Ovary (tissue), 9 donors: ENCODE results near the gene ERAP2. TPM values are rescaled to one million over a fixed set of nuclear protein-coding genes. Genes with fewer than 3 reads are reported as not detected.

ENCODE experiments used
- DNase-seq, 5 donors: peaks; one replicate each; pipeline ENCODE4 v3.0.0-alpha.2; 2019 to 2020
- H3K27ac ChIP-seq, 2 donors: fragments of 200-600 bp; one replicate each; pipeline versions ENCODE4 v1.5.1 to v1.8.0; 2019 to 2022
- H3K27me3 ChIP-seq: fragments of 200-600 bp; one replicate; pipeline ENCODE4 v1.8.0; 2022
- H3K36me3 ChIP-seq: fragments of 200-600 bp; sonication (generic); one replicate; pipeline ENCODE4 v1.5.1; 2019
- H3K4me1 ChIP-seq: one replicate; pipeline ENCODE4 v1.8.1; 2013; ENCODE audit warnings: mild to moderate bottlenecking, moderate library complexity; ENCODE audit not compliant: insufficient read depth
- H3K4me3 ChIP-seq: fragments of 200-600 bp; sonication (generic); one replicate; pipeline ENCODE4 v1.5.1; 2017
- H3K9me3 ChIP-seq, 2 donors: fragments of 200-600 bp in 1 of 2; sonication (generic) in 1 of 2; one replicate each; pipeline versions ENCODE4 v1.5.1 to v1.8.1; 2013 to 2019; ENCODE audit warnings: mild to moderate bottlenecking in 1 of 2, moderate library complexity in 1 of 2
- EP300 ChIP-seq: sonication (generic); formaldehyde crosslinking; IDR thresholded peaks from one replicate; pipeline ENCODE4 v1.6.1; 2017; ENCODE audit warnings: antibody characterized with exemption
- POLR2A ChIP-seq: fragments of 450-650 bp; IDR thresholded peaks from one replicate; pipeline ENCODE4 v1.6.1; 2017; ENCODE audit warnings: antibody characterized with exemption, mild to moderate bottlenecking, moderate library complexity
- WGBS, 3 donors: extraction: QIAGEN DNeasy Blood & Tissue Kit in 1 of 3; methylation state at CpG; one replicate each; pipeline versions ENCODE4 v1.1.5 to v1.1.7; 2013 to 2017; 5-methylcytosine and 5-hydroxymethylcytosine counted together
- intact Hi-C, 4 donors: fragments of 100-400 bp; cut with DNase I; formaldehyde crosslinking; loops; one replicate each; pipeline versions ENCODE4 v1.11.0 to v1.15.1; 2022 to 2023
- polyA plus RNA-seq, 2 donors: library from polyadenylated mRNA; stranded (reverse); fragments of 200-250 nt in 1 of 2; fragments of 350-450 nt in 1 of 2; fragmentation: Illumina TruSeq in 1 of 2; extraction: RNeasy Lipid Tissue Mini Kit (QIAGEN cat#74804) in 1 of 2; gene quantifications; one replicate each; pipeline ENCODE4 v1.2.3, GENCODE V29; 2013 to 2014
- total RNA-seq, 7 donors: library from RNA; depleted of rRNA in 2 of 7; stranded (reverse); fragments of >200 nt in 2 of 7; fragmentation: NEBNext Ultra II Directional in 3 of 7; extraction: Animal tissue kit (Norgen Biotek cat#: 25700) in 3 of 7; gene quantifications; one replicate each; pipeline versions ENCODE4 v1.1.0 to v1.2.4, GENCODE V29; 2016 to 2023
- TF ChIP-seq, protein P1 (sequence below), 3 donors: fragments of 450-650 bp in 2 of 3; fragments of 200-600 bp in 1 of 3; IDR thresholded peaks; one replicate each; pipeline versions ENCODE4 v1.5.1 to v1.8.0; 2016 to 2022; ENCODE audit warnings: antibody characterized with exemption in 3 of 3, mild to moderate bottlenecking in 1 of 3
- donor health status: DM: no; HTN: no; CAD: no; lungs with moderate emphysema.
- donor health status: DM: no; HTN: no; CAD: no.
- donor health status: Bipolar disorder and iron deficiency.
- donor health status: DM: yes; HTN: yes; CAD: no.
- donor health status: DM: no; HTN: no; CAD: no.
- donor health status: DM: yes; HTN: yes; CAD: no.

Gene ERAP2
- total and polyA plus RNA-seq, 9 donors: 1.3 to 22.0 (median 15.9) TPM

DNA sequence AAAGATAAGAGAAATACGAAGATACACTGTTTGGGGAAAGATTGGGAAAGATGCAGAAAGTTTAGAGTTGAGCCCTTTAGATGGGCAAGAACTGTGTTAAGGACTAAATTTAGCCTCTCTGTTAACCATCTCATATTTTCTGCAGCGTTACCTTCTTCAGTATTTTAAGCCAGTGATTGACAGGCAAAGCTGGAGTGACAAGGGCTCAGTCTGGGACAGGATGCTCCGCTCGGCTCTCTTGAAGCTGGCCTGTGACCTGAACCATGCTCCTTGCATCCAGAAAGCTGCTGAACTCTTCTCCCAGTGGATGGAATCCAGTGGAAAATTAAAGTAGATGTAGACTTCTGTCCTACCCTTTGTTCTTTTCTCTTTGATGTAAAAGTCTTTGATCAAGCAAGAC lies 33.1 kb downstream of the ERAP2 start:
- WGBS, 3 donors: 75 to 90% (median 81%) methylated on average over 4 of the region's 4 CpGs
- Histone ChIP-seq H3K9me3 (no peaks in the 10 kb centered on the region), H3K4me1 (no peaks in the 10 kb centered on the region), H3K27me3 (no peaks in the 10 kb centered on the region), H3K4me3 (no peak overlapping the region), H3K27ac (no peak overlapping the region), H3K36me3 (no peaks in the 10 kb centered on the region)
- intact Hi-C loops: no loop called here
- TF ChIP-seq, protein P1, sequence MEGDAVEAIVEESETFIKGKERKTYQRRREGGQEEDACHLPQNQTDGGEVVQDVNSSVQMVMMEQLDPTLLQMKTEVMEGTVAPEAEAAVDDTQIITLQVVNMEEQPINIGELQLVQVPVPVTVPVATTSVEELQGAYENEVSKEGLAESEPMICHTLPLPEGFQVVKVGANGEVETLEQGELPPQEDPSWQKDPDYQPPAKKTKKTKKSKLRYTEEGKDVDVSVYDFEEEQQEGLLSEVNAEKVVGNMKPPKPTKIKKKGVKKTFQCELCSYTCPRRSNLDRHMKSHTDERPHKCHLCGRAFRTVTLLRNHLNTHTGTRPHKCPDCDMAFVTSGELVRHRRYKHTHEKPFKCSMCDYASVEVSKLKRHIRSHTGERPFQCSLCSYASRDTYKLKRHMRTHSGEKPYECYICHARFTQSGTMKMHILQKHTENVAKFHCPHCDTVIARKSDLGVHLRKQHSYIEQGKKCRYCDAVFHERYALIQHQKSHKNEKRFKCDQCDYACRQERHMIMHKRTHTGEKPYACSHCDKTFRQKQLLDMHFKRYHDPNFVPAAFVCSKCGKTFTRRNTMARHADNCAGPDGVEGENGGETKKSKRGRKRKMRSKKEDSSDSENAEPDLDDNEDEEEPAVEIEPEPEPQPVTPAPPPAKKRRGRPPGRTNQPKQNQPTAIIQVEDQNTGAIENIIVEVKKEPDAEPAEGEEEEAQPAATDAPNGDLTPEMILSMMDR (IDR thresholded peaks at IDR 0.05): no peak
- TF ChIP-seq POLR2A (no peak), EP300 (no peak)
- no peak for DNase-seq

DNA sequence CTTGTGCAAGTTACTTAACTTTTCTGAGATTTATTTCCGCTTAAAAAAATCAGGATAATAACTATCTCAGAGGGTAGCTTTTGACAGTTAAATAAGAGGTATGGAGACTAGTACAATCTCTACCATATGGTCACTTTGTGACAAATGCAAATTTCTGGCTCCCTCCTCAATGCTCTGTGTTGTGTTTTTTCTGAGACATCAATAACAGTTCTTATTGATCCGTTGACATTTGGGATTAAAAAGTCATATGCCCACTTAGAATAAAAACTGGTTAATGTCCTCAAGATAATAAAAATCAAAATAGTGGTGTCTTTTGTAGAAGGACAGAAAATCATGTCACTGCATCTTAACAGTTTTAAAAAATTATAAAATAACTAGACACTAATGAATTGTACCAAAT lies 34.8 kb downstream of the ERAP2 start:
- 95 to 96% (median 96%) methylated on average over 2 of the region's 2 CpGs for WGBS, 3 donors
- Histone ChIP-seq H3K36me3 (no peaks in the 10 kb centered on the region), H3K4me1 (no peaks in the 10 kb centered on the region), H3K4me3 (no peak overlapping the region), H3K9me3 (no peaks in the 10 kb centered on the region), H3K27ac (no peak overlapping the region), H3K27me3 (no peaks in the 10 kb centered on the region)
- no peak for TF ChIP-seq EP300
- TF ChIP-seq, protein P1 (IDR thresholded peaks at IDR 0.05): no peak
- no peak for TF ChIP-seq POLR2A
- intact Hi-C loops: no loop called here
- DNase-seq: no peak

- Histone ChIP-seq H3K4me1 (no peaks in the 10 kb centered on the region), H3K9me3 (no peaks in the 10 kb centered on the region), H3K36me3 (no peaks in the 10 kb centered on the region), H3K27me3 (no peaks in the 10 kb centered on the region), H3K27ac (no peak overlapping the region), H3K4me3 (no peak overlapping the region)
- TF ChIP-seq POLR2A (no peak), EP300 (no peak)
- TF ChIP-seq, protein P1 (IDR thresholded peaks at IDR 0.05): no peak
- intact Hi-C loops: no loop called here
- 49 to 68% (median 54%) methylated on average over 2 of the region's 2 CpGs for WGBS, 3 donors
- no peak for DNase-seq
Measured at GRCh38 chr5:96913233-96913632, 36.9 kb downstream of the ERAP2 start.

- DNase-seq: no peak
- Histone ChIP-seq H3K27me3 (no peaks in the 10 kb centered on the region), H3K4me3 (no peak overlapping the region), H3K36me3 (no peaks in the 10 kb centered on the region), H3K27ac (no peak overlapping the region), H3K9me3 (no peaks in the 10 kb centered on the region), H3K4me1 (peaks cover 10% of the 10 kb centered on the region)
- WGBS, 3 donors: 86 to 97% (median 94%) methylated on average over 4 of the region's 4 CpGs
- TF ChIP-seq, protein P1 (IDR thresholded peaks at IDR 0.05): no peak
- TF ChIP-seq EP300: no peak
- no peak for TF ChIP-seq POLR2A
- intact Hi-C loops: no loop called here
Measured at GRCh38 chr5:96919754-96920197, 43.5 kb downstream of the ERAP2 start.
